Aorta (tissue), 5 donors: ENCODE data around the gene SLC25A33. TPM values are rescaled to one million over a fixed set of nuclear protein-coding genes. Genes with fewer than 3 reads are reported as not detected.

Source experiments
- ATAC-seq: fragments of 200-7000 bp; cut with Tn5 transposase; one replicate; pipeline ENCODE4 v1.9.1; 2022; ENCODE audit warnings: moderate library complexity; ENCODE audit not compliant: low FRiP score
- DNase-seq, 2 donors: peaks; one replicate each; pipeline ENCODE4 v3.0.0-alpha.2; 2020
- H3K27ac ChIP-seq, 2 donors: one replicate each; pipeline ENCODE4 v1.5.1; 2013; ENCODE audit warnings: low read length in 2 of 2, mild to moderate bottlenecking in 2 of 2, moderate library complexity in 2 of 2, control low read depth in 1 of 2, inconsistent platforms in 1 of 2, low read depth in 1 of 2
- H3K27me3 ChIP-seq, 2 donors: one replicate each; pipeline ENCODE4 v1.6.1; 2013; ENCODE audit warnings: control low read depth in 1 of 2, low read length in 1 of 2, mild to moderate bottlenecking in 1 of 2, moderate library complexity in 1 of 2; ENCODE audit not compliant: insufficient read depth in 2 of 2, control insufficient read depth in 1 of 2
- H3K36me3 ChIP-seq, 2 donors: one replicate each; pipeline ENCODE4 v1.6.1; 2013; ENCODE audit warnings: control low read depth in 1 of 2, low read length in 1 of 2, mild to moderate bottlenecking in 1 of 2; ENCODE audit not compliant: insufficient read depth in 2 of 2, control insufficient read depth in 1 of 2
- H3K4me1 ChIP-seq, 2 donors: one replicate each; pipeline ENCODE4 v1.6.1; 2013; ENCODE audit warnings: low read length in 2 of 2, control low read depth in 1 of 2, mild to moderate bottlenecking in 1 of 2, moderate library complexity in 1 of 2; ENCODE audit not compliant: insufficient read depth in 2 of 2, control insufficient read depth in 1 of 2
- H3K4me3 ChIP-seq, 2 donors: one replicate each; pipeline ENCODE4 v1.5.1; 2013; ENCODE audit warnings: low read length in 2 of 2, control low read depth in 1 of 2, mild to moderate bottlenecking in 1 of 2
- H3K9me3 ChIP-seq: one replicate; pipeline ENCODE4 v1.6.1; 2013; ENCODE audit warnings: mild to moderate bottlenecking, low read length; ENCODE audit not compliant: control insufficient read depth
- WGBS, 2 donors: extraction: QIAGEN DNeasy Blood & Tissue Kit; methylation state at CpG; one replicate each; pipeline ENCODE4 v1.1.7; 2013; 5-methylcytosine and 5-hydroxymethylcytosine counted together
- intact Hi-C, 2 donors: fragments of 100-400 bp; cut with DNase I; formaldehyde crosslinking; loops; one replicate each; pipeline versions ENCODE4 v1.14.2 to v1.15.0; 2022
- polyA plus RNA-seq, 2 donors: library from polyadenylated mRNA; stranded (reverse); fragments of 200-250 nt; gene quantifications; one replicate each; pipeline ENCODE4 v1.2.3, GENCODE V29; 2013
- total RNA-seq, 2 donors: library from RNA; stranded (reverse); fragmentation: NEBNext Ultra II Directional; extraction: Animal tissue kit (Norgen Biotek cat#: 25700); gene quantifications; one replicate each; pipeline ENCODE4 v1.2.1, GENCODE V29; 2021
- donor health status: healthy with polysubstance abuse.
- donor health status: Bipolar disorder and iron deficiency.
- donor health status: DM: no; HTN: no; CAD: no.
- donor health status: DM: no; HTN: no; CAD: no.
- donor health status: DM: yes; HTN: yes; CAD: no.

SLC25A33 gene
- total and polyA plus RNA-seq, 4 donors = 1.5 to 3.0 (median 2.1) TPM

- ATAC-seq = no peak
Observed at GRCh38 chr1:9594471-9595155, 55.3 kb downstream of the SLC25A33 start.

GRCh38 chr1:9595156-9595967, 56.1 kb downstream of the SLC25A33 start:
- DNase-seq (peak; percentile 42 to 70), ATAC-seq (no peak)
- H3K27me3 ChIP-seq = no peaks in the 10 kb centered on the region
- H3K4me3 ChIP-seq = no peak overlapping the region
- intact Hi-C loops = no loop called here
- WGBS, 2 donors = 88% methylated on average over 17 of the region's 17 CpGs
- no peaks in the 10 kb centered on the region for H3K36me3 ChIP-seq
- H3K4me1 ChIP-seq = no peaks in the 10 kb centered on the region
- no peak overlapping the region for H3K27ac ChIP-seq
- no peaks in the 10 kb centered on the region for H3K9me3 ChIP-seq

More at GRCh38 chr1:9594471-9595155, 55.3 kb downstream of the SLC25A33 start:
- DNase-seq = peak; percentile 43 to 67
- H3K27me3 ChIP-seq = no peaks in the 10 kb centered on the region
- H3K36me3 ChIP-seq = no peaks in the 10 kb centered on the region
- intact Hi-C loops = no loop called here
- 91 to 93% methylated on average over 20 of the region's 20 CpGs for whole genome bisulfite sequencing, 2 donors
- no peak overlapping the region for H3K4me3 ChIP-seq
- H3K27ac ChIP-seq = no peak overlapping the region
- no peaks in the 10 kb centered on the region for H3K9me3 ChIP-seq
- H3K4me1 ChIP-seq = no peaks in the 10 kb centered on the region

- ATAC-seq = no peak
- 93 to 94% methylated on average over 12 of the region's 12 CpGs for WGBS, 2 donors
- no peaks in the 10 kb centered on the region for H3K36me3 ChIP-seq
- no peaks in the 10 kb centered on the region for H3K9me3 ChIP-seq
- H3K27me3 ChIP-seq = no peaks in the 10 kb centered on the region
- H3K4me3 ChIP-seq = no peak overlapping the region
- H3K27ac ChIP-seq = no peak overlapping the region
- H3K4me1 ChIP-seq = no peaks in the 10 kb centered on the region
- intact Hi-C loops = no loop called here
- DNase-seq = peak in 1 of 2 donors; percentile 73
Observed at GRCh38 chr1:9595968-9596340, 56.7 kb downstream of the SLC25A33 start.

- intact Hi-C loops = no loop called here
- Histone ChIP-seq H3K27ac (no peak overlapping the region), H3K4me3 (no peak overlapping the region), H3K4me1 (no peaks in the 10 kb centered on the region), H3K36me3 (peaks cover 0 to 4% of the 10 kb centered on the region in 2 donors), H3K9me3 (no peaks in the 10 kb centered on the region), H3K27me3 (no peaks in the 10 kb centered on the region)
- DNase-seq (peak; percentile 13 to 65), ATAC-seq (no peak)
- WGBS, 2 donors = 88 to 89% methylated on average over 26 to 27 of the region's 27 CpGs
Observed at GRCh38 chr1:9596415-9597123, 57.3 kb downstream of the SLC25A33 start.

GRCh38 chr1:9597361-9598315, 58.4 kb downstream of the SLC25A33 start:
- DNase-seq (peak; percentile 26 to 53), ATAC-seq (no peak)
- no peaks in the 10 kb centered on the region for H3K9me3 ChIP-seq
- no peak overlapping the region for H3K4me3 ChIP-seq
- H3K36me3 ChIP-seq = peaks cover 0 to 4% of the 10 kb centered on the region in 2 donors
- WGBS, 2 donors = 80 to 88% methylated on average over 14 of the region's 14 CpGs
- H3K27ac ChIP-seq = no peak overlapping the region
- H3K27me3 ChIP-seq = no peaks in the 10 kb centered on the region
- intact Hi-C loops = no loop called here
- H3K4me1 ChIP-seq = no peaks in the 10 kb centered on the region

GRCh38 chr1:9598316-9598700, 59.0 kb downstream of the SLC25A33 start:
- Histone ChIP-seq H3K4me1 (no peaks in the 10 kb centered on the region), H3K4me3 (no peak overlapping the region), H3K27ac (no peak overlapping the region), H3K9me3 (no peaks in the 10 kb centered on the region), H3K36me3 (peaks cover 0 to 4% of the 10 kb centered on the region in 2 donors), H3K27me3 (no peaks in the 10 kb centered on the region)
- intact Hi-C loops = no loop called here
- peak in 1 of 2 donors; percentile 32 for DNase-seq
- WGBS, 2 donors = 92 to 95% methylated on average over 18 of the region's 18 CpGs
- no peak for ATAC-seq

GRCh38 chr1:9599741-9600140, 60.5 kb downstream of the SLC25A33 start:
- no peaks in the 10 kb centered on the region for H3K4me1 ChIP-seq
- intact Hi-C loops = no loop called here
- peak in 1 of 2 donors; percentile 17 for DNase-seq
- no peak for ATAC-seq
- H3K27ac ChIP-seq = no peak overlapping the region
- H3K9me3 ChIP-seq = no peaks in the 10 kb centered on the region
- H3K27me3 ChIP-seq = no peaks in the 10 kb centered on the region
- WGBS, 2 donors = 93 to 95% methylated on average over 10 of the region's 10 CpGs
- no peak overlapping the region for H3K4me3 ChIP-seq
- peaks cover 2 to 4% of the 10 kb centered on the region in 2 donors for H3K36me3 ChIP-seq
